Keratinocyte (primary cell): ENCODE measurements around the gene ECHDC3. TPM values are rescaled to one million over a fixed set of nuclear protein-coding genes. Genes with fewer than 3 reads are reported as not detected.

ENCODE experiments used
- DNase-seq: peaks from one replicate; pipeline ENCODE4 v3.0.0-alpha.2; 2011; ENCODE audit warnings: low read depth, missing footprints, low spot score
- FAIRE-seq: peaks from 2 replicates; lab custom pipeline; 2011; peaks lifted over from hg19 to GRCh38; lab: Jason Lieb, UNC
- H2AFZ ChIP-seq: 2 replicates; pipeline ENCODE4 v1.6.0; 2012; ENCODE audit warnings: low read length, control low read depth, inconsistent platforms; ENCODE audit not compliant: control insufficient read depth
- H3K27ac ChIP-seq: 2 replicates; pipeline ENCODE4 v1.5.1; 2011; ENCODE audit warnings: low read length; ENCODE audit not compliant: control insufficient read depth, insufficient read depth
- H3K27me3 ChIP-seq: 3 replicates; pipeline ENCODE4 v1.6.0; 2011; ENCODE audit warnings: low read length; ENCODE audit not compliant: control insufficient read depth, insufficient read depth; ENCODE audit errors: extremely low read depth
- H3K36me3 ChIP-seq, 2 experiments: 2 replicates in 1 of 2; 3 replicates in 1 of 2; pipeline ENCODE4 v1.5.1; 2011; ENCODE audit warnings: low read length in 2 of 2, mild to moderate bottlenecking in 1 of 2; ENCODE audit not compliant: control insufficient read depth in 2 of 2, insufficient read depth in 2 of 2; ENCODE audit errors: extremely low read depth in 1 of 2
- H3K4me1 ChIP-seq: 3 replicates; pipeline ENCODE4 v1.5.1; 2011; ENCODE audit warnings: low read length; ENCODE audit not compliant: control insufficient read depth, insufficient read depth; ENCODE audit errors: extremely low read depth
- H3K4me2 ChIP-seq: 3 replicates; pipeline ENCODE4 v1.6.0; 2011; ENCODE audit warnings: low read depth, low read length; ENCODE audit not compliant: control insufficient read depth, insufficient read depth; ENCODE audit errors: extremely low read depth
- H3K4me3 ChIP-seq, 3 experiments: fragments of 200-600 bp in 1 of 3; sonication (generic) in 1 of 3; 2 replicates in 2 of 3; 3 replicates in 1 of 3; pipeline ENCODE4 v1.5.1; 2011 to 2016; ENCODE audit warnings: low read length in 3 of 3, mild to moderate bottlenecking in 3 of 3, control low read depth in 2 of 3, inconsistent platforms in 1 of 3, low read depth in 1 of 3, mixed read lengths in 1 of 3, mixed run types in 1 of 3, moderate library complexity in 1 of 3; ENCODE audit not compliant: control insufficient read depth in 2 of 3, insufficient read depth in 2 of 3; ENCODE audit errors: extremely low read depth in 1 of 3
- H3K79me2 ChIP-seq: 2 replicates; pipeline ENCODE4 v1.6.0; 2012; ENCODE audit warnings: low read length; ENCODE audit not compliant: control insufficient read depth, insufficient read depth
- H3K9ac ChIP-seq: 3 replicates; pipeline ENCODE4 v1.6.0; 2011; ENCODE audit warnings: low read length; ENCODE audit not compliant: control insufficient read depth, insufficient read depth; ENCODE audit errors: extremely low read depth
- H3K9me1 ChIP-seq: 3 replicates; pipeline ENCODE4 v1.6.0; 2011; ENCODE audit warnings: low read length; ENCODE audit not compliant: control insufficient read depth, insufficient read depth; ENCODE audit errors: extremely low read depth
- H3K9me3 ChIP-seq: 2 replicates; pipeline ENCODE4 v1.5.1; 2012; ENCODE audit warnings: low read depth, low read length; ENCODE audit not compliant: control insufficient read depth
- H4K20me1 ChIP-seq: 3 replicates; pipeline ENCODE4 v1.6.0; 2011; ENCODE audit warnings: low read length; ENCODE audit not compliant: control insufficient read depth, insufficient read depth; ENCODE audit errors: extremely low read depth
- EZH2 ChIP-seq: IDR thresholded peaks from one replicate; pipeline ENCODE4 v1.6.1; 2012; ENCODE audit warnings: inconsistent platforms, mild to moderate bottlenecking, low read length, moderate library complexity
- dilution Hi-C: fragments of 300-500 bp; cut with MboI; formaldehyde crosslinking; loops from one replicate; pipeline ENCODE4 v1.7.0; 2020; ENCODE audit warnings: low sequenced_read_pairs; ENCODE audit not compliant: extremely low pct_ligation_motif_present
- polyA plus RNA-seq, 5 experiments: library from polyadenylated mRNA; depleted of rRNA in 3 of 5; stranded (reverse) in 3 of 5; stranded (forward) in 1 of 5; unstranded in 1 of 5; fragments of >200 nt; gene quantifications; 1 replicate in 1 of 5; 2 replicates in 3 of 5; 3 replicates in 1 of 5; pipeline versions ENCODE4 v1.2.1 to v1.2.3, GENCODE V29; 2011 to 2012; ENCODE audit warnings: missing spikeins in 2 of 5, low read depth in 1 of 5, low replicate concordance in 1 of 5
- TF ChIP-seq, protein P1 (sequence below), 3 experiments: IDR thresholded peaks in 1 of 3; conservative IDR thresholded peaks in 1 of 3; optimal IDR thresholded peaks in 1 of 3; 2 replicates in 2 of 3; 3 replicates in 1 of 3; pipeline versions ENCODE3 to v1.5.1; 2011; ENCODE audit warnings: low read length in 3 of 3, mild to moderate bottlenecking in 3 of 3, moderate library complexity in 2 of 3, control low read depth in 1 of 3, inconsistent platforms in 1 of 3; ENCODE audit not compliant: insufficient read depth in 2 of 3; ENCODE audit errors: extremely low read depth in 1 of 3

The ECHDC3 gene
- polyA plus RNA-seq, 1 donor (not counting 4 experiments of a cell fraction or from before 2014, with no cell fraction given): 3.5 TPM

DNA sequence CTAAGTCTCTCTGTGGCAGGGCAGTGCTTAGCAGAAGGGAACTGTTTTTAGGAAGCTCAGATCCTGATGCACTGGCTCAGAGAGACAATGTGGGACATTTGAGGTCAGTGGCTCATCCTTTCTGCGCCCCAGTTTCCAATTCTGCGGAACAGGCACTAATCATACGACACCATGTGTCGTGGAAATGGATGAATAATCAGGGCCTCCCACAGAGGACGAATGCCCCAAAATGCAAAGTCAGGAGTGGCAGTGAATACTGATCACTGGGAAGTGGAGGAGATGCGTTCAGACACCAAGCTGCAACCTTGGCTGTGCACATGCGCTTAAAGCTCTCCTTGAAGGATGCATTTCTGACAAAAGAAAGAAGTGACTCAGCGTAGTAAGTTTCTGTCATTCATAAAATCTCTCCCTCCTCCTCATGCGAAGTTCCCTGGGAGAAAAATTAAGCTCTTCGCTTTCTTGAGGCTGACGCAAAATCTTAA is 21.9 kb upstream of the ECHDC3 start:
- TF ChIP-seq, protein P1, sequence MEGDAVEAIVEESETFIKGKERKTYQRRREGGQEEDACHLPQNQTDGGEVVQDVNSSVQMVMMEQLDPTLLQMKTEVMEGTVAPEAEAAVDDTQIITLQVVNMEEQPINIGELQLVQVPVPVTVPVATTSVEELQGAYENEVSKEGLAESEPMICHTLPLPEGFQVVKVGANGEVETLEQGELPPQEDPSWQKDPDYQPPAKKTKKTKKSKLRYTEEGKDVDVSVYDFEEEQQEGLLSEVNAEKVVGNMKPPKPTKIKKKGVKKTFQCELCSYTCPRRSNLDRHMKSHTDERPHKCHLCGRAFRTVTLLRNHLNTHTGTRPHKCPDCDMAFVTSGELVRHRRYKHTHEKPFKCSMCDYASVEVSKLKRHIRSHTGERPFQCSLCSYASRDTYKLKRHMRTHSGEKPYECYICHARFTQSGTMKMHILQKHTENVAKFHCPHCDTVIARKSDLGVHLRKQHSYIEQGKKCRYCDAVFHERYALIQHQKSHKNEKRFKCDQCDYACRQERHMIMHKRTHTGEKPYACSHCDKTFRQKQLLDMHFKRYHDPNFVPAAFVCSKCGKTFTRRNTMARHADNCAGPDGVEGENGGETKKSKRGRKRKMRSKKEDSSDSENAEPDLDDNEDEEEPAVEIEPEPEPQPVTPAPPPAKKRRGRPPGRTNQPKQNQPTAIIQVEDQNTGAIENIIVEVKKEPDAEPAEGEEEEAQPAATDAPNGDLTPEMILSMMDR (optimal IDR thresholded peaks at IDR 0.05 in 1 of 3, IDR thresholded peaks at IDR 0.05 in 1 of 3, conservative IDR thresholded peaks at IDR 0.05 in 1 of 3; ENCODE audit: extremely low read depth in 1 of 3, insufficient read depth in 2 of 3, low read length in 3 of 3): no peak
- TF ChIP-seq EZH2: no peak
- FAIRE-seq (no peak), DNase-seq (no peak)
- no peaks in the 10 kb centered on the region for H3K9me3 ChIP-seq
- H3K27me3 ChIP-seq: no peaks in the 10 kb centered on the region
- H3K9ac ChIP-seq: no peak overlapping the region
- H3K4me2 ChIP-seq: no peak overlapping the region
- dilution Hi-C loops: no loop called here
- no peaks in the 10 kb centered on the region for H3K79me2 ChIP-seq
- H3K27ac ChIP-seq: no peak overlapping the region
- no peak overlapping the region for H3K4me3 ChIP-seq
- H3K4me1 ChIP-seq: no peaks in the 10 kb centered on the region
- H3K9me1 ChIP-seq: no peaks in the 10 kb centered on the region
- H2AFZ ChIP-seq: no peak overlapping the region
- H4K20me1 ChIP-seq: no peaks in the 10 kb centered on the region
- no peaks in the 10 kb centered on the region for H3K36me3 ChIP-seq

DNA sequence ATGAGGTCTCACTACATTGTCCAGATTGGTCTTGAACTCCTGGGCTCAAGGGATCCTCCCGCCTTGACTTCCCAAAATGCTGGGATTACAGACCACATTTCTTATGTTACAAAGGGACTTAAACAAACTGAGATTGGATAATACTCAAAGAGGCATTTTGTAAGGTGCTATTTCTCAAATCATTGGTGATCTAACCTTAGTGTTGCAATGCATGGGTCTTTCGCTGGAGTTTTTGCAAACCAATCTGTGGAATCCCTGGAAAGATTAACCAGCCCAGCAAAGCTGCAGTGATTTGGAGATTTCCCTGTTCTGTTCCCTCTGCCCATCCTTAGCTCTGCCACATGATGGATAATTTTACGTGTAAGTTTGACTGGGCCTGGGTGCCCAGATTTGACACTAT is 20.4 kb upstream of the ECHDC3 start:
- FAIRE-seq: no peak
- dilution Hi-C loops: no loop called here
- Histone ChIP-seq H3K9me1 (no peaks in the 10 kb centered on the region), H3K4me3 (no peak overlapping the region), H3K9ac (no peak overlapping the region), H3K27me3 (no peaks in the 10 kb centered on the region), H3K4me1 (no peaks in the 10 kb centered on the region), H3K27ac (no peak overlapping the region), H2AFZ (no peak overlapping the region), H3K4me2 (no peak overlapping the region), H3K79me2 (no peaks in the 10 kb centered on the region), H3K36me3 (no peaks in the 10 kb centered on the region), H3K9me3 (no peaks in the 10 kb centered on the region), H4K20me1 (no peaks in the 10 kb centered on the region)
- DNase-seq: no peak
- no peak for TF ChIP-seq EZH2
- TF ChIP-seq, protein P1 (optimal IDR thresholded peaks at IDR 0.05 in 1 of 3, IDR thresholded peaks at IDR 0.05 in 1 of 3, conservative IDR thresholded peaks at IDR 0.05 in 1 of 3; ENCODE audit: extremely low read depth in 1 of 3, insufficient read depth in 2 of 3, low read length in 3 of 3): no peak
